NCI-H2196 (cell line): ENCODE results near the gene TRIOBP.
A peak's percentile ranks its signal among the peaks of the same experiment; 100 is the strongest.

Source experiments
- DNase-seq: peaks from one replicate; lab custom pipeline; 2025; ENCODE audit not compliant: unreplicated experiment; lab: John Stamatoyannopoulos, UW

Gene TRIOBP

GRCh38 chr22:37823134-37823985 is 126.5 kb downstream of the TRIOBP start, which contains the start of gene GALR3:
GALR3 (plus strand) TSS chr22:37823382; CDS start chr22:37823407, 25 bp downstream.
- DNase-seq = peak; percentile 57

- no peak for DNase-seq
Observed at GRCh38 chr22:37824674-37825641, 128.1 kb downstream of the TRIOBP start.
